HepG2 (cell line): Measurements from ENCODE around the gene SRXN1. TPM values are rescaled to one million over a fixed set of nuclear protein-coding genes. Genes with fewer than 3 reads are reported as not detected.
A peak's percentile ranks its signal among the peaks of the same experiment; 100 is the strongest.

Experiments used
- ATAC-seq: fragments of 200-7000 bp; cut with Tn5 transposase; 3 replicates; pipeline ENCODE4 v1.9.1; 2020; ENCODE audit warnings: mild to moderate bottlenecking, moderate library complexity
- BruUV-seq: library from RNA; stranded (reverse); fragments of 400-500 nt; replicated peaks from 2 replicates; lab custom pipeline; 2021; lab: Mats Ljungman, UMichigan
- CTCF ChIA-PET: fragments of 300-600 bp; formaldehyde crosslinking; extraction: SDS; loops from one replicate; lab custom pipeline; 2021; ENCODE audit warnings: low total read pairs, inconsistent platforms, low intra/inter-chr PET ratio; lab: Yijun Ruan, JAX
- POLR2A ChIA-PET: fragments of 350-600 bp; sonication (Branson Sonifier 250); formaldehyde crosslinking; loops from one replicate; lab custom pipeline; 2020; ENCODE audit warnings: antibody characterized with exemption, inconsistent platforms; lab: Yijun Ruan, JAX
- DNase-seq: peaks from one replicate; pipeline ENCODE4 v3.0.0-alpha.2; 2015; ENCODE audit warnings: low spot score
- FAIRE-seq: peaks from 3 replicates; lab custom pipeline; 2011; peaks lifted over from hg19 to GRCh38; lab: Jason Lieb, UNC
- H2AFZ ChIP-seq: one replicate; pipeline ENCODE4 v1.6.1; 2011; ENCODE audit warnings: low read length, inconsistent platforms
- H3K27ac ChIP-seq: fragments of 300-600 bp; 3 replicates; pipeline ENCODE4 v1.8.0; 2011; ENCODE audit warnings: mixed run types, mild to moderate bottlenecking, mixed read lengths, low read length, inconsistent platforms; ENCODE audit not compliant: insufficient read depth; ENCODE audit errors: extremely low read length
- H3K27me3 ChIP-seq, 2 experiments: fragments of 200-600 bp in 1 of 2; 2 replicates in 1 of 2; 3 replicates in 1 of 2; pipeline versions ENCODE4 v1.6.0 to v1.8.0; 2011; ENCODE audit warnings: low read length in 2 of 2, mild to moderate bottlenecking in 2 of 2, moderate library complexity in 2 of 2, inconsistent platforms in 1 of 2; ENCODE audit not compliant: insufficient read depth in 2 of 2, control insufficient read depth in 1 of 2
- H3K36me3 ChIP-seq, 2 experiments: fragments of 200-600 bp in 1 of 2; replicated peaks in 1 of 2; 2 replicates in 1 of 2; 3 replicates in 1 of 2; pipeline versions ENCODE4 v1.5.1 to v1.8.0; 2011; ENCODE audit warnings: low read length in 2 of 2, inconsistent platforms in 1 of 2; ENCODE audit not compliant: insufficient read depth in 2 of 2, control insufficient read depth in 1 of 2
- H3K4me1 ChIP-seq: 2 replicates; pipeline ENCODE4 v1.5.1; 2012; ENCODE audit warnings: low read length, inconsistent platforms; ENCODE audit not compliant: insufficient read depth
- H3K4me2 ChIP-seq: 2 replicates; pipeline ENCODE4 v1.6.0; 2011; ENCODE audit warnings: low read depth, low read length, inconsistent platforms
- H3K4me3 ChIP-seq, 3 experiments: fragments of 200-600 bp in 1 of 3; sonication (generic), shearing (Covaris generic) in 1 of 3; replicated peaks in 1 of 3; 2 replicates each; pipeline ENCODE4 v1.5.1; 2011 to 2016; ENCODE audit warnings: low read length in 3 of 3, inconsistent platforms in 2 of 3, low read depth in 2 of 3, mild to moderate bottlenecking in 2 of 3, control low read depth in 1 of 3, mixed read lengths in 1 of 3; ENCODE audit not compliant: insufficient read depth in 1 of 3
- H3K79me2 ChIP-seq: one replicate; pipeline ENCODE4 v1.6.1; 2011; ENCODE audit warnings: low read length, inconsistent platforms; ENCODE audit not compliant: insufficient read depth
- H3K9ac ChIP-seq: 2 replicates; pipeline ENCODE4 v1.6.0; 2011; ENCODE audit warnings: mild to moderate bottlenecking, low read depth, low read length, inconsistent platforms; ENCODE audit not compliant: insufficient read depth
- H3K9me3 ChIP-seq: 2 replicates; pipeline ENCODE4 v1.5.1; 2012; ENCODE audit warnings: mild to moderate bottlenecking, low read length
- H4K20me1 ChIP-seq: 2 replicates; pipeline ENCODE4 v1.6.0; 2011; ENCODE audit warnings: inconsistent platforms, mild to moderate bottlenecking, low read length, moderate library complexity; ENCODE audit not compliant: insufficient read depth
- CENPX ChIP-seq: sonication (generic); formaldehyde crosslinking; IDR thresholded peaks from 2 replicates; pipeline ENCODE4 v1.9.0; 2021; ENCODE audit warnings: mild to moderate bottlenecking, missing genetic modification reagents, moderate library complexity
- HOXA9 ChIP-seq: sonication (generic); formaldehyde crosslinking; IDR thresholded peaks from 2 replicates; pipeline ENCODE4 v1.8.1; 2022; ENCODE audit warnings: missing genetic modification reagents, mild to moderate bottlenecking, moderate library complexity, borderline replicate concordance
- NFKBIZ ChIP-seq: IDR thresholded peaks from 2 replicates; pipeline ENCODE4 v1.6.1; 2018; ENCODE audit warnings: missing genetic modification reagents, missing compliant biosample characterization
- NR2C2 ChIP-seq: sonication (generic); formaldehyde crosslinking; IDR thresholded peaks from 2 replicates; pipeline ENCODE4 v1.4.0; 2020; ENCODE audit warnings: missing genetic modification reagents, mild to moderate bottlenecking, moderate library complexity, borderline replicate concordance
- PBX2 ChIP-seq: IDR thresholded peaks from 2 replicates; pipeline ENCODE4 v1.6.1; 2016; ENCODE audit warnings: control low read depth
- RFX3 ChIP-seq: IDR thresholded peaks from 2 replicates; pipeline ENCODE4 v1.6.1; 2016; ENCODE audit warnings: missing biosample characterization, missing genetic modification reagents
- SP2 ChIP-seq: sonication (generic); formaldehyde crosslinking; IDR thresholded peaks from 2 replicates; pipeline ENCODE4 v1.5.1; 2020; ENCODE audit warnings: mild to moderate bottlenecking, missing genetic modification reagents
- SRY ChIP-seq: sonication (generic); formaldehyde crosslinking; IDR thresholded peaks from 2 replicates; pipeline ENCODE4 v1.8.0; 2022; ENCODE audit warnings: mild to moderate bottlenecking, missing genetic modification reagents
- TOE1 ChIP-seq: sonication (generic); formaldehyde crosslinking; IDR thresholded peaks from 2 replicates; pipeline ENCODE4 v1.4.0; 2020; ENCODE audit warnings: mild to moderate bottlenecking, missing genetic modification reagents
- ZBTB42 ChIP-seq: sonication (generic); formaldehyde crosslinking; IDR thresholded peaks from 2 replicates; pipeline ENCODE4 v1.5.0; 2020; ENCODE audit warnings: mild to moderate bottlenecking, missing genetic modification reagents
- ZBTB43 ChIP-seq: sonication (generic); formaldehyde crosslinking; conservative IDR thresholded peaks from 2 replicates; pipeline ENCODE4 v1.4.0; 2020; ENCODE audit warnings: missing genetic modification reagents
- ZNF296 ChIP-seq: sonication (generic); formaldehyde crosslinking; conservative IDR thresholded peaks from 2 replicates; pipeline ENCODE4 v1.5.0; 2020; ENCODE audit warnings: mild to moderate bottlenecking, missing genetic modification reagents
- ZNF30 ChIP-seq: sonication (generic); formaldehyde crosslinking; IDR thresholded peaks from 2 replicates; pipeline ENCODE4 v1.5.0; 2020; ENCODE audit warnings: mild to moderate bottlenecking, missing genetic modification reagents
- ZNF672 ChIP-seq: sonication (generic); formaldehyde crosslinking; IDR thresholded peaks from 2 replicates; pipeline ENCODE4 v1.8.1; 2022; ENCODE audit warnings: missing genetic modification reagents
- WGBS: methylation state at CpG from one replicate; pipeline ENCODE4 v1.1.6; 2017; ENCODE audit warnings: low lambda C conversion rate; 5-methylcytosine and 5-hydroxymethylcytosine counted together
- in situ Hi-C: cut with HindIII; loops from 2 replicates; pipeline ENCODE4 v1.10.0; 2017; ENCODE audit warnings: low pct_unique_long_range_greater_than_20kb; ENCODE audit not compliant: extremely low pct_ligation_motif_present
- intact Hi-C: fragments of 100-400 bp; cut with micrococcal nuclease; formaldehyde crosslinking; loops from one replicate; pipeline ENCODE4 v1.10.0; 2022; ENCODE audit not compliant: unreplicated experiment
- polyA plus RNA-seq, 8 experiments: library from polyadenylated mRNA; depleted of rRNA in 3 of 8; stranded (reverse) in 7 of 8; unstranded in 1 of 8; fragments of >200 nt; fragmentation: Illumina TruSeq in 4 of 8; extraction: Trizol in 4 of 8; gene quantifications; 2 replicates each; pipeline versions ENCODE4 v1.2.1 to v1.2.3, GENCODE V29; 2011 to 2016; ENCODE audit warnings: low read depth in 4 of 8, missing spikeins in 1 of 8, mixed read lengths in 1 of 8; ENCODE audit not compliant: insufficient read depth in 1 of 8
- total RNA-seq, 5 experiments: library from RNA; depleted of rRNA; stranded (reverse); fragments of >200 nt; fragmentation: Illumina TruSeq; extraction: Trizol; gene quantifications; 2 replicates each; pipeline ENCODE4 v1.2.3, GENCODE V29; 2016; ENCODE audit warnings: low read depth in 1 of 5
- TF ChIP-seq, protein P1 (sequence below): sonication (generic); formaldehyde crosslinking; IDR thresholded peaks from 2 replicates; pipeline ENCODE4 v1.5.1; 2020; ENCODE audit warnings: missing genetic modification reagents, mild to moderate bottlenecking, borderline replicate concordance
- TF ChIP-seq, protein P2 (sequence below): sonication (generic); formaldehyde crosslinking; conservative IDR thresholded peaks from 2 replicates; pipeline ENCODE4 v1.8.0; 2022; ENCODE audit warnings: mild to moderate bottlenecking, moderate library complexity, missing genetic modification reagents

Gene SRXN1
- total and polyA plus RNA-seq, 2 of the 13 experiments (the other 11 are each of a cell fraction or from before 2014, with no cell fraction given): 29.9 to 87.7 TPM

DNA sequence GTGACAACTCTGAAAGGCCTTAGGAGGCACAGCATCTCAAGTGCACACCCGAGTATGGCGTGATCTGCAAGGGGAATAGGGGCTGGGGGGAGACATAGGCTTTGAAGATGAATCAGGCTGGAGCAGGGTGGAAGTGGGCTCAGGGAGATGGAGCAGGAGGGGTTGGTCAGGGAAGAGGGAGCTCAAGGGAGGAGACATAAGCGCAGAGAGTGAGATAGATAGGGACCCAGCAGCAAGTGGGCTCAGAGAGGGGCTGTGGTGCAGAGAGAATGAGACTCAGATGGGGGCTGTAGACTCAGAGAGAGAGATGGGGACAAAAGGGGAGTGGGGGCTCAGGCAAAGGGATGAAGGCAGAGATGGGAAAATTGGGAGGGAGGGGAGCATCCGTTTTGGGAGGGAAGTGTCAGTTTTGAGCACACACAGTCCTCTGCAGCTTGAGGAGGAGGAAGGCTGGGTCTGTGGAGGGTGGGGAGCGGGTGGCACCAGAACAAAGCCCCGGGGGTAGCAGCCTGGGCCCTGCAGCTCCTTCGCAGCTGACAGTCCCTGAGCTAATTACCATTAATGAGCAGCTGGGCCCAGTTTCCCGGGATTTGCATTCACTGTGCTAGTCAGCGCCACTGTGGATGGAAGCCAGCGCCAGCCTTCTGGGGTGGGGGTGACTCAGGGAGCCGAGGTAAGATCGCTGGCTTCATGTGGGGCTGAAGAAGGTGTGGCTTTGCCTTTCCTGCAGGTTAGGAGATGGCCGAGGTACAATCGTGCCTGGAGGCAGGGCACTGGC, 18.7 kb downstream of the SRXN1 start (continued):
- TF ChIP-seq, protein P1, sequence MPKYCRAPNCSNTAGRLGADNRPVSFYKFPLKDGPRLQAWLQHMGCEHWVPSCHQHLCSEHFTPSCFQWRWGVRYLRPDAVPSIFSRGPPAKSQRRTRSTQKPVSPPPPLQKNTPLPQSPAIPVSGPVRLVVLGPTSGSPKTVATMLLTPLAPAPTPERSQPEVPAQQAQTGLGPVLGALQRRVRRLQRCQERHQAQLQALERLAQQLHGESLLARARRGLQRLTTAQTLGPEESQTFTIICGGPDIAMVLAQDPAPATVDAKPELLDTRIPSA (CRISPR knock-in tag): 0 out of 2 replicates have a peak, but pooled peaks have one; percentile 32
- TF ChIP-seq ZNF672 (CRISPR knock-in tag) (no peak), SP2 (no peak), HOXA9 (CRISPR knock-in tag) (no peak), CENPX (CRISPR knock-in tag) (no peak)

DNA sequence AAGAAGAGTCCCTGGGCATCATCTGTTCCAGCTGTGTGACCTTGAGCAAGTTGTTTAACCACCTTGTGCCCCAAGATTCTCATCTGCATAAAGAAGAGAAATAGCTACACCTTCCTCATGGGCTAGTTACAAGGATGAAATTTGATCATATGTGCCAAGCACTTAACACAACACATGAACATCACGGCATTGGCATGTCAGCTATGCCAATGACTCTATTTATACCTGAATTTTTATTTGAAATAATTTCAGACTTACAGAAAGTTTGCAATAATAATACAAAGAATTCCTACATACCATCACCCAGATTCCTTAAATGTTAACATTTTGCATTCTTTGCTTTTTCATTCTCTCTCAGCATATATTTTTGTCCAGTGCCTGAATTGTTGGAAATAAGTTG, 21.9 kb downstream of the SRXN1 start:
- Histone ChIP-seq H3K27me3 (peaks cover 14 to 82% of the 10 kb centered on the region in 2 experiments), H3K27ac (no peak overlapping the region), H3K9ac (no peak overlapping the region), H4K20me1 (no peaks in the 10 kb centered on the region), H3K4me1 (no peaks in the 10 kb centered on the region), H3K4me2 (no peak overlapping the region), H3K36me3 (no peaks in the 10 kb centered on the region), H2AFZ (no peak overlapping the region), H3K79me2 (no peaks in the 10 kb centered on the region), H3K4me3 (no peak overlapping the region), H3K9me3 (no peaks in the 10 kb centered on the region)
- DNase-seq (no peak), FAIRE-seq (no peak), ATAC-seq (no peak)
- intact Hi-C loops (no loop called here), in situ Hi-C loops (no loop called here)
- CTCF ChIA-PET: no interaction called here
- BruUV-seq: no TSS peak
- 0% methylated on average over 1 of the region's 1 CpG for WGBS
- POLR2A ChIA-PET: interaction anchor here (1.0 kb wide), 1 partner anchor 14 kb away, joined by 3 read pairs; no protein-coding TSS in a partner anchor
- TF ChIP-seq ZNF30 (no peak), SRY (CRISPR knock-in tag) (no peak), RFX3 (CRISPR knock-in tag) (no peak), PBX2 (no peak), TOE1 (CRISPR knock-in tag) (no peak), NR2C2 (CRISPR knock-in tag) (no peak), ZNF296 (CRISPR knock-in tag) (no peak), NFKBIZ (CRISPR knock-in tag) (no peak), ZBTB43 (no peak), ZBTB42 (no peak)
- TF ChIP-seq, protein P2, sequence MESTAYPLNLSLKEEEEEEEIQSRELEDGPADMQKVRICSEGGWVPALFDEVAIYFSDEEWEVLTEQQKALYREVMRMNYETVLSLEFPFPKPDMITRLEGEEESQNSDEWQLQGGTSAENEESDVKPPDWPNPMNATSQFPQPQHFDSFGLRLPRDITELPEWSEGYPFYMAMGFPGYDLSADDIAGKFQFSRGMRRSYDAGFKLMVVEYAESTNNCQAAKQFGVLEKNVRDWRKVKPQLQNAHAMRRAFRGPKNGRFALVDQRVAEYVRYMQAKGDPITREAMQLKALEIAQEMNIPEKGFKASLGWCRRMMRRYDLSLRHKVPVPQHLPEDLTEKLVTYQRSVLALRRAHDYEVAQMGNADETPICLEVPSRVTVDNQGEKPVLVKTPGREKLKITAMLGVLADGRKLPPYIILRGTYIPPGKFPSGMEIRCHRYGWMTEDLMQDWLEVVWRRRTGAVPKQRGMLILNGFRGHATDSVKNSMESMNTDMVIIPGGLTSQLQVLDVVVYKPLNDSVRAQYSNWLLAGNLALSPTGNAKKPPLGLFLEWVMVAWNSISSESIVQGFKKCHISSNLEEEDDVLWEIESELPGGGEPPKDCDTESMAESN (CRISPR knock-in tag): no peak
